NCI-H510A treated with DMSO at 0.1 percent for 48 hours (cell line): ENCODE results near the gene STK10.
"Not testable (repeated sequence)": the region's sequence is repeated elsewhere in the genome, so short reads cannot be mapped to it uniquely, and the experiment has no call there.

ENCODE experiments used
- DNase-seq: peaks from one replicate; lab custom pipeline; 2025; lab: John Stamatoyannopoulos, UW

Gene STK10

DNA sequence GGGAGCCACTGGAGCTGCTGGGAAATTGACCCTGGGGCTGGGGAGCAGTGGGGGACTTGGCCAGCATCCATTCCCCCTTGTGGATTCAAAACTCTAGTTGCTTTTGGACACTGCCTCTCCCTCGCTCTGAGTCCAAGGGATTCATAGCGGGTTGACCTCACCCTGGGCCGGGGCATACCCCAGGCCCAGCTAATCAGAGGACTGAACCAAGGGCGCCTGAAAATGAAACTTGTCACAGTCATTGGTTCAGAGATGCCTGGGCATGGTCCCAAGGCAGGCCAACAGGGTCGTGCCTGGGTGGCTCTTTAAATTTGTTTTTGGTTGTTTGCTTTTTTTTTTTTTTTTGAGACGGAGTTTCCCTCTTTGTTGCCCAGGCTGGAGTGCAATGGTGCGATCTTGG is 22.6 kb downstream of the STK10 start:
- DNase-seq: no peak

DNA sequence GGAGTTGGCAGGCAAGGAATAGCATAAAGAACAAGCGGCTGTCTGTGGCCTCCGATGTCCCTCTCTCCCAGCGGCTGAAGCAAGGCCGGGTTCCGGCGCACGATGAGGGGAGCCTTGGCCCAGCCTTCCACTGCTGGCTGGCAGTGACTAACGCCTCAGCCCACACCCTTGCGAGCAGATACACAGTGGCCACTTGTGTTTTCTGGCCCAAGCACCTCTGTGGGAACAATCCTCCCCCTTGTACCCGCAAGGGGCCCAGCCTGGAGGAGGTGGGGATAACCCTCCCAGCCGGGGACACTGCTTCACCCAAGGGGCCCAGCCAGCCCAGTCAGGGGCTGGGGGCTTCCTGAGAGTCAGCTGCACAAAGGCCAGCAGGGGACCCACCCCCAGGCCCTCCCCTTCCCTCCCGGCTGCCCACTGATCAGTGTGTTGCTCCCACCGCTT is 23.2 kb downstream of the STK10 start:
- no peak for DNase-seq

GRCh38 chr5:172163346-172163745 is 24.7 kb downstream of the STK10 start:
- DNase-seq: no peak

DNA sequence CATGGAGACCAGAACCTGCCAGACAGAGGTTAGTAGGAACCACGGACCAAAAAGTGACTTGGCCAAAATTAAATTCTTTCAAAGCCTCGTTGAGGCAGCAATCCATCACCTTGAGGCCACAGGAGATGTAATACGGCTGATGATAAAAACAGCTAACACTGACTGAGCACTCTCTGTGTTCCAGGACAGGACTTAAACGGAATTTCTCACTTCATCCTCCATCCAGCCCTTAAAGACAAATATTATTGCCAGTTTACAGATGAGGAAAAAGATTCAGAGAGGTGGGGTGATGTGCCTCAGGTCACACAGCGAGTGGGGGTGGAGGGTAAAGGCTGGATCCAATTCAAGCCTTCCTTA is 25.1 kb downstream of the STK10 start:
- DNase-seq: no peak

GRCh38 chr5:172162323-172162986 is 25.6 kb downstream of the STK10 start:
- DNase-seq: no peak

DNA sequence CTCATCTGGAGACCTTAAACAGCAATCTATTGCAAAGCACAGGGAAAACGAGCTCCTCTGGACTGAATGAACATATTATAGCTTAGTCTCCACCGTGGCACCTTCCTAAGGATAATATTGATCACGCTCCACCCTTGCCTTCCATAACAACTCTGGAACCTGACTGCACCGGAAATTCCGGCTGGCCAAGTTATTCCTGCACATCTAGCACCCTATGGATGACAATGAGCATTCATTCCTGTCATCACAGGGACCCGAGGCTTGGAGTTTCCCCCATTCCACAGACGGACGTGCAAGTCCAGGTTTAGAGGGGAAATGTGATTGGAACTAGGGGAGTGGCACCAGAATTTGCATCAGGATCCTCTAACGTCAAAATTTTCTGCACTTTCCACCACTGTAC is 27.5 kb downstream of the STK10 start:
- no peak for DNase-seq

DNA sequence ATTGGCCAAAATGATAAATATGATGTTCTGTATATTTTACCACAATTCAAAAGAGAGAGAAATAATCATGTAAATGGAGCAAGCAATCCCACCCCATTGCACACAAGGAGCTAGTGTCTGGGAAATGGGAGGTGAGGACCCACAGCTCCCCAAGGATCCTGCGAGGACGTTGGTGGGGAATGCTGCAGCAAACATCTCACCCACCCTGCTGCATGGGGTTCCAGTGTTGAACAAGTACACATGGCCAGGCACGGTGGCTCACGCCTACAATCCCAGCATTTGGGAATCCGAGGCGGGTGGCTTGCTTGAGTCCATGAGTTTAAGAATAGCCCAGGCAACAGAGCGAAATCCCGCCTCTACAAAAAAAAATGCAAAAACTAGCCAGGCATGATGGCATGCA is 29.0 kb downstream of the STK10 start:
- no peak for DNase-seq

DNA sequence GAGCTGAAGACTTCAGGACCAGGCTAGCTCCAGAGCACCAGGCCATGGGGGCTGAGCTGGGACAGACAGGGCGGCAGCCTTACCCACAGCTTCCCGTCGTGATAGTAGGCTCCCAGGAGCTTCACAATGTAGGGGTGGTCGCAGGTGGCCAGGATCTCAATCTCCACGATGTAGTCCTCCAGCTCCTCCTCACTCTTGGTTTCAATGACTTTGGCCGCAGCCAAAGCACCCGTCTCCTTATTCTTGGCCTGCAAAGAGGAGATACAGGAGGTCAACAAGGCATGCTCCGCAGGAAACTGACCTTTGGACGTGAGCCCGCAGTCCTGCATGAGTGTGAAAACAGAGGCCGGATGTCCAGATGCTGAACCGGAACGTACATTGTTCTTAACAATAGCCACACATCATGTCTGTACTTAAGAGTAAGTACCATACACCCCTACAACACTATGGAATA is 31.5 kb downstream of the STK10 start:
- DNase-seq: no peak

- not testable (repeated sequence) for DNase-seq
Measured at GRCh38 chr5:172155101-172155500, 32.9 kb downstream of the STK10 start.

DNA sequence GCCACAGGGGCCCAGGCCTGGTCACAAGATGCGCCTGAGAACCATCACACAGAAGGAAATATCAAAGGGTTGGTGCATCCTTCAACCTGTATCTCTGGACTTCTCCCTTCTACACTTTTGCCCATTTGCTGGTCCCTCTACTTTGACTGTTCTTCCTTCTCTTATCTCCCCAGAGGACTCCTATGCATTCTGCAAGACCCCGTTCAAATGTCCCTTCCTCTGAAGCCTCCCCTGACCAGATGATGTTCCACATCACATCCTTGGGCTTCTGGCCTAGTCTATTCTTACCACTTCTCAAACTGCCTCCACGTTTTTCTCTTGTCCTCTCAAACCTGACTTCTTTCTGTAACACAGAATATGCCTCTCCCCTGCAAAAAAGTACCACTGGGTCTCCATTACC is 34.3 kb downstream of the STK10 start:
- no peak for DNase-seq

- DNase-seq: no peak
Measured at GRCh38 chr5:172151661-172152210, 36.3 kb downstream of the STK10 start.

- no peak for DNase-seq
Measured at GRCh38 chr5:172150514-172151425, 37.3 kb downstream of the STK10 start.

GRCh38 chr5:172149481-172149880 is 38.5 kb downstream of the STK10 start:
- not testable (repeated sequence) for DNase-seq

DNA sequence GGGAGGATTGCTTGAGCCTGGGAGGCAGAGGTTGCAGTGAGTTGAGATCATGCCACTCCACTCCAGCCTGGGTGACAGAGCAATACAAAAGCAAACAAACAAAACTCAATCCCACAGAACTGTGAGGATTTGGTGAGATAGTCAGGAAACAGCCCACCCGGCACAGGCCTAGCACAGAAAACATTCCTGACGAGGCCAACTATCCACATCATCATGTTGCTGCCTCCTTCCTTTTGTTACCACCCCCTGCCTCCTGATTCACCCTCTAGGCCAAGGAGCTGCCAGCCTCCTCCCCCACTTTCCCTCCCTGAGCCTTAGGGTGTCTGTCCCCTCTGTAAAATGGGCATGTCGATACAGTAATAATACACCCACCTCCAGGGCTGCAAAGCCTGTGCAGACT is 39.0 kb downstream of the STK10 start:
- no peak for DNase-seq

DNA sequence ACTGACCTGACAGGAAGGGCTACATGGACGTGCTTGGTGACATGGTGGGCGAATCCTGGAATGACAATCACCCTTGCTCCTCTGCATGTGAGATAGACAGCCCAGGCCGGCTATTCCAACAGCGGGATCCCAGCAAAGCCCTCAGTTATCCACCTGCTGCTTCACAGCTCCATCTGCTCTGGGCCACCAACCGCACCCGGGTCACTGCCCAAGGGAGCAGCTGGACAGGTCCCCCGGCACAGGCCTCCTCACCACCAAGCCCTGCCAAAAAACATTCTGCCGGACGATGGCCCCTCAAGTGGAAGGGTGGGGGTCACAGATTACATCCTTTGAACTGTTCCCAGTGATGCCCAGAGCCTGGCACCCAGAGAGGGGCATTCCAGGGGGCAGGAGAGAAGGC is 39.6 kb downstream of the STK10 start:
- DNase-seq: no peak

- no peak for DNase-seq
Measured at GRCh38 chr5:172147857-172148256, 40.2 kb downstream of the STK10 start.

DNA sequence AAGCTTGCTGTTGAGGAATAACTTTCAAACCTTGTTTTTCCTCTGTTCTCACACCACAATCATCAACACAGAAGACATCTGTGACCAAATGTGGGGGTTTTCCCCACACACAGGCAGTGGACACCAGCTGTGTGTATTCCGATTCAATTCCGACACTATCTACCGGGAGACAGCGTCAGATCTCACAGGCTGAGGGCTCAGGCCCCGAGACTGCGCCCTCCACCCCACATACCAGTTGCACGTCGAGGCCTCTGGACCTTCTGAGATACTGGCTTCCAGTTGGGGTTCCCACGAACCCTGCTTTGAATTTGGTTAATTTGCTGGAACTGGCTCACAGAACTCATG is 41.3 kb downstream of the STK10 start:
- DNase-seq: no peak

- no peak for DNase-seq
Measured at GRCh38 chr5:172145870-172146747, 41.9 kb downstream of the STK10 start.

- DNase-seq: no peak
Measured at GRCh38 chr5:172144931-172145869, 42.8 kb downstream of the STK10 start.

DNA sequence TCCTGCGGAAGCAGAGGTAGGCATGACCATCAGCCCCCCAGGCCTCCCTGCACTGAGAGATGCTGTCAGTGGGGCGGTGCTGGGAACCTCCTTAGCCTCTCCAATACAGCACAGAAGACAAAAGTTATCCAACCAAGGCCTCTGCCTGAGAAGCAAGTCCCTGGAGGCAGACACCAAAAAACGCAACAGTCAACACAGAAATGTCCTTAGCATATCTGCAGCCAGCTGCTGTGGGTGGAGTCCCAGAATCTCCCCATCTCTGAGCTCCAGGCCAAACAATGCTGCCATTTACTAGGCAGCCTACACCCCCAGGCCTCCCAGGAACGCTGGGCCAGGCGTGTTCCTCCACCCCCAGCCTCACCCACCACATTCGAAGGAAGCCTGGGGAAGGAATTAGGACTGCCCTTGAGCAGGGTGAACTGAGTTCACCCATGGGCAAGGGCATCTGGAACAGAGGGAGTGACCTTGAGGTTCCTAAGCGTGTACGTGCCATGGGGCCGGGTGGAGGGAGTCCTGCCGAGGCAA is 43.7 kb downstream of the STK10 start:
- no peak for DNase-seq

- DNase-seq: no peak
Measured at GRCh38 chr5:172143875-172144274, 44.1 kb downstream of the STK10 start.
